DOHH2 (cell line): ENCODE results near the gene NUDT14.

Source experiments
- H3F3A ChIP-seq: fragments of 200-600 bp; sonication (generic), shearing (Covaris generic); 2 replicates; pipeline ENCODE4 v1.6.0; 2016; ENCODE audit warnings: antibody characterized with exemption, mild to moderate bottlenecking; ENCODE audit not compliant: control insufficient read depth, insufficient read depth
- H3K27ac ChIP-seq: fragments of 200-600 bp; sonication (generic); 2 replicates; pipeline ENCODE4 v1.5.1; 2014; ENCODE audit warnings: low read depth, mild to moderate bottlenecking, low read length, moderate library complexity
- H3K27me3 ChIP-seq: fragments of 200-600 bp; sonication (generic); 2 replicates; pipeline ENCODE4 v1.6.1; 2014; ENCODE audit warnings: mild to moderate bottlenecking, low read length, mixed read lengths; ENCODE audit not compliant: control insufficient read depth
- H3K36me3 ChIP-seq: fragments of 200-600 bp; sonication (generic); 2 replicates; pipeline ENCODE4 v1.6.1; 2014; ENCODE audit warnings: mild to moderate bottlenecking, low read length, moderate library complexity, mixed read lengths; ENCODE audit not compliant: control insufficient read depth
- H3K4me1 ChIP-seq: fragments of 200-600 bp; sonication (generic); 2 replicates; pipeline ENCODE4 v1.6.1; 2014; ENCODE audit warnings: mild to moderate bottlenecking, low read length, mixed read lengths; ENCODE audit not compliant: control insufficient read depth
- H3K4me2 ChIP-seq: fragments of 200-600 bp; sonication (generic); 2 replicates; pipeline ENCODE4 v1.6.0; 2014; ENCODE audit warnings: mild to moderate bottlenecking, low read length, moderate library complexity
- H3K4me3 ChIP-seq: fragments of 200-600 bp; sonication (generic); 2 replicates; pipeline ENCODE4 v1.5.1; 2014; ENCODE audit warnings: mild to moderate bottlenecking, low read length, mixed read lengths
- H3K79me2 ChIP-seq: fragments of 200-600 bp; sonication (generic); 2 replicates; pipeline ENCODE4 v1.6.1; 2014; ENCODE audit warnings: mild to moderate bottlenecking, low read length, mixed read lengths; ENCODE audit not compliant: control insufficient read depth
- H3K9me2 ChIP-seq: fragments of 200-600 bp; sonication (generic); replicated peaks from 2 replicates; pipeline ENCODE4 v1.6.1; 2014; ENCODE audit warnings: mild to moderate bottlenecking, low read length, mixed read lengths; ENCODE audit not compliant: control insufficient read depth
- H3K9me3 ChIP-seq: fragments of 200-600 bp; sonication (generic); 2 replicates; pipeline ENCODE4 v1.6.1; 2014; ENCODE audit warnings: antibody characterized with exemption, low read length, mixed read lengths; ENCODE audit not compliant: control insufficient read depth, insufficient read depth
- H4K20me1 ChIP-seq: fragments of 200-600 bp; sonication (generic); 2 replicates; pipeline ENCODE4 v1.6.0; 2014; ENCODE audit warnings: low read depth, mild to moderate bottlenecking, antibody characterized with exemption, low read length, moderate library complexity; ENCODE audit not compliant: control insufficient read depth, insufficient read depth
- CTCF ChIP-seq: fragments of 200-600 bp; sonication (generic); IDR thresholded peaks from one replicate; pipeline ENCODE4 v1.5.1; 2014; ENCODE audit warnings: antibody characterized with exemption, mild to moderate bottlenecking, low read depth, low read length; ENCODE audit not compliant: poor library complexity, severe bottlenecking
- EZH2phosphoT487 ChIP-seq: fragments of 200-600 bp; sonication (generic); IDR thresholded peaks from 2 replicates; pipeline ENCODE4 v1.6.1; 2017; ENCODE audit warnings: borderline replicate concordance, mild to moderate bottlenecking, antibody characterized with exemption, low read length, moderate library complexity, mixed read lengths

NUDT14 gene

DNA sequence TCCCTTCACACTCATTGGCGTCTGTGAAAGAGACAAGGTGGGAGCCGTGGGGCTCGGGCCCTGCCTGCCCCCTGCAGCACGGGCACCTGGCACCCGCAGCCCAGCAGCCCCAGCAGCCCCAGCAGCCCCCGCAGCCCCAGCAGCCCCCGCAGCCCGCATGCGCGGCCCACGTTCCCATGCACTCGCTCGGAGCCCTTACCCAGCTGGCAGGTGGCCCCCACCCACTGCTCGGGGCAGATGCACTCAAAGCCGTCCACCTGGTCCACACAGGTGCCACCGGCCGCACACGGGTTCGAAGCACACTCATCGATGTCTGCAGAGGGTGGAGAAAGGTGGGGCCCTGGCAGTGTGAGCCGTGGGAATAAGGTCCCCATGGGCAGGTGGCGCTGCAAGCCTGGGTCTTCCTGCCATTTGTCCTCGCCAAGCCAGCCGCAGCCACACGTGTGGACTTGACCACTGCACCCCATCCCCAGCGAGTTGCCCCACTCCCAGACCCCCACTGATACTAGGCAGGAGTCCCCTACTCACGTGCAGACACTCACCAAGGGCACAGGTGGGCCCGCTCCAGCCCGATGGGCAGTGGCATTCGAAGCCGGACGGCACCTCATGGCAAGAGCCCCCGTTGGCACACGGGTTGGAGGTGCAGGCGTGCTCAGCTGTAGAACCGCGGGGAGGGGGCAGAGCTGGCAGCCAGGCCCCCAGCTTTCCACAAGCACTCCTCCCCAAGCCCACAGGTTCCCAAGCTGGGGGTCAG, 29.9 kb downstream of the NUDT14 start:
- TF ChIP-seq EZH2phosphoT487, result no peak
- no peaks in the 10 kb centered on the region for H3K36me3 ChIP-seq
- H3K4me3 ChIP-seq, result no peak overlapping the region
- H4K20me1 ChIP-seq, result no peaks in the 10 kb centered on the region
- no peaks in the 10 kb centered on the region for H3K4me1 ChIP-seq
- H3K4me2 ChIP-seq, result no peak overlapping the region
- H3K79me2 ChIP-seq, result no peaks in the 10 kb centered on the region
- H3K9me2 ChIP-seq, result no peaks in the 10 kb centered on the region
- no peaks in the 10 kb centered on the region for H3F3A ChIP-seq
- H3K9me3 ChIP-seq, result no peaks in the 10 kb centered on the region
- H3K27me3 ChIP-seq, result no peaks in the 10 kb centered on the region
- H3K27ac ChIP-seq, result no peak overlapping the region

- no peaks in the 10 kb centered on the region for H3K9me3 ChIP-seq
- no peaks in the 10 kb centered on the region for H4K20me1 ChIP-seq
- no peaks in the 10 kb centered on the region for H3K36me3 ChIP-seq
- no peak overlapping the region for H3K4me2 ChIP-seq
- no peaks in the 10 kb centered on the region for H3K79me2 ChIP-seq
- no peak for TF ChIP-seq EZH2phosphoT487
- no peak for TF ChIP-seq CTCF
- no peaks in the 10 kb centered on the region for H3K4me1 ChIP-seq
- no peaks in the 10 kb centered on the region for H3K9me2 ChIP-seq
- no peaks in the 10 kb centered on the region for H3F3A ChIP-seq
- H3K27me3 ChIP-seq, result no peaks in the 10 kb centered on the region
- no peak overlapping the region for H3K4me3 ChIP-seq
- no peak overlapping the region for H3K27ac ChIP-seq
Measured at GRCh38 chr14:105150368-105151083, 30.6 kb downstream of the NUDT14 start.

- Histone ChIP-seq H3K27me3 (no peaks in the 10 kb centered on the region), H3K4me1 (no peaks in the 10 kb centered on the region), H3F3A (no peaks in the 10 kb centered on the region), H3K4me2 (no peak overlapping the region), H3K79me2 (no peaks in the 10 kb centered on the region), H3K9me3 (no peaks in the 10 kb centered on the region), H3K36me3 (no peaks in the 10 kb centered on the region), H3K9me2 (no peaks in the 10 kb centered on the region), H3K4me3 (no peak overlapping the region), H4K20me1 (no peaks in the 10 kb centered on the region), H3K27ac (no peak overlapping the region)
- TF ChIP-seq CTCF (no peak), EZH2phosphoT487 (no peak)
Measured at GRCh38 chr14:105150026-105150367, 31.1 kb downstream of the NUDT14 start.

GRCh38 chr14:105149146-105149781, 31.8 kb downstream of the NUDT14 start:
- Histone ChIP-seq H3F3A (no peaks in the 10 kb centered on the region), H3K4me2 (no peak overlapping the region), H3K4me3 (no peak overlapping the region), H3K4me1 (no peaks in the 10 kb centered on the region), H4K20me1 (no peaks in the 10 kb centered on the region), H3K9me2 (no peaks in the 10 kb centered on the region), H3K36me3 (no peaks in the 10 kb centered on the region), H3K79me2 (no peaks in the 10 kb centered on the region), H3K27ac (no peak overlapping the region), H3K9me3 (no peaks in the 10 kb centered on the region), H3K27me3 (no peaks in the 10 kb centered on the region)
- no peak for TF ChIP-seq CTCF
- no peak for TF ChIP-seq EZH2phosphoT487
